Stimulated activated CD8-positive, alpha-beta memory T cell treated with anti-CD3 and anti-CD28 coated beads, Interleukin-15, amount 100 ng/mL, for 1 hour (primary cell): ENCODE data around the gene RLN1.
"Not testable (repeated sequence)": the region's sequence is repeated elsewhere in the genome, so short reads cannot be mapped to it uniquely, and the experiment has no call there.

Experiments
- DNase-seq: peaks from one replicate; pipeline ENCODE4 v3.0.0-alpha.2; 2020; ENCODE audit warnings: low read depth

Gene RLN1, protein sequence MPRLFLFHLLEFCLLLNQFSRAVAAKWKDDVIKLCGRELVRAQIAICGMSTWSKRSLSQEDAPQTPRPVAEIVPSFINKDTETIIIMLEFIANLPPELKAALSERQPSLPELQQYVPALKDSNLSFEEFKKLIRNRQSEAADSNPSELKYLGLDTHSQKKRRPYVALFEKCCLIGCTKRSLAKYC

DNA sequence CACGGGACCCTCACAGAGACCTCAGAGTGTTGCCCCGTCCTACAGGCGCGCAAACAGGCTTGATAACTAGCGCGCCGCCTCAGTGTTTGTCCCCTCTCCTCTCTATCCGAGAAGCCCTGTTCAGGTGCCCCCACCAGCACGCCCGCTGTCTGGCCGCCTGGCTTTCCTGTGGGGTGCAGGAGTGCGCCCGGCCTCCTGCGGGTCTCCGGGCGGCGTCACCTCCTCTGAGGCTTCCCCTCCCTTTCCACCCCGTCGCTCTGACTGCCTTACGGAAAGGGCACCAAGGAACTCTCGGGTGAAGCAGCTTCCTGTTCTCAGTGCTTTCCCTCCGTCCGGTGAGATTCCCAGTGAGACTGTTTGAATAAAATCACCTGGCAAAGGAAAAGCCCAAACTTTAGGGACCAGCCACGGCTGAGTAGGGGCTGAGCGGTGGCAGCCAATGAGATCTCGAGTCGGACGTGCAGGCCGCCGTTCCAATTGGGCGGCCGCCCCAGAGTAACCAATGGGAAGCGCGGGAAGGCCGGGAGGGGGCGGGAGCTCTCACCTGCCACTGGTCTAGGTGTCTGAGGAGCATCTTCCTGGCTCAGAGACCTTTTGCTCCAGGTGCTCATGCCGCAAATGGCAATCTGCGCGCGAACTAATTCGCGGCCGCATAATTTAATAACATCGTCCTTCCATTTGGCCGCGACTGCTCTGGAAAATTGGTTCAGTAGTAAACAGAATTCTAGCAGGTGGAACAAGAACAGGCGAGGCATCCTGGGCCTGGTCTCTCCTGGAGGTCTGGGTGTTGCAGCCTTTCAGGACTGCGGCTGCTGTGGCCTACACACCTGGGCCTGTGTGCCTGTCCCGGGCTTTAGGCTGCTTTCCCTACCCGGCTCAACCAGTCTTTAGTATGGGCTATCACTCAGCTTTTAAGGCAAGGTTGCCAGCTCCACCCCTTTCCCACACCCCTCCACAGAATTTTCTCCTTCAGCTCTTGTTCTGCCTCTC, at the start of gene RLN1:
Gene RLN1, minus strand, starts transcription at position 885 of the 990 bp plus-strand sequence. Its CDS starts 130 bp downstream, at position 755.
- DNase-seq: not testable (repeated sequence)

DNA sequence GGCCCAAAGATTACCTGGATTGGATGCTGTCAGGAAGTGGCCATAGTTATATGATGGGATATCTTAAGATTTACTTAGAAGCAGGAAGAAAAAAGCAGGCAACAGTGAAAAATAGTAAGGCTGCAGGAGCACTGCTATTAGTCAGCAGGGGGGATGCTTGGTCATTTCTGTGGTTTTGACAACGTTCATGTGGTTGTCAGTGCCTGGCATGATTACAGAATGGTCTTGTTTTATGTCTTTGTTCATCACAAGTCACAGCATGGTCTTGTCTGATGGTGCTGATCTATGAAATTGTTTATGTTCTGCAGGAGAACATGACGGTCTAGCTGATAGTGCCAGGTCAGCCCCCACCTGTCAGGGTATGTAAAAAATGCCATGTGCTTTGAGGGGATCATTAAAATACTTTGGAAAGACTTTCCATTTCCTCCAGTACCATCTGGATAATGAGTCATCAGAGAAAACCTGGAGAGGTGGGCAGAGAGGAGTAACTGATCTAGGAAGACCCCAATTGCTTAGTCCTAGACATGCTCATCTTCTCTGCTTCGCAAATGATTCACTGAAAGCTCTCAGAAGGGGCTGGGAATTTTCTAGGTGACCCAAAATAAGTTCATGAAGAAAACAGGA, 49.5 kb upstream of the RLN1 start:
- DNase-seq: no peak

DNA sequence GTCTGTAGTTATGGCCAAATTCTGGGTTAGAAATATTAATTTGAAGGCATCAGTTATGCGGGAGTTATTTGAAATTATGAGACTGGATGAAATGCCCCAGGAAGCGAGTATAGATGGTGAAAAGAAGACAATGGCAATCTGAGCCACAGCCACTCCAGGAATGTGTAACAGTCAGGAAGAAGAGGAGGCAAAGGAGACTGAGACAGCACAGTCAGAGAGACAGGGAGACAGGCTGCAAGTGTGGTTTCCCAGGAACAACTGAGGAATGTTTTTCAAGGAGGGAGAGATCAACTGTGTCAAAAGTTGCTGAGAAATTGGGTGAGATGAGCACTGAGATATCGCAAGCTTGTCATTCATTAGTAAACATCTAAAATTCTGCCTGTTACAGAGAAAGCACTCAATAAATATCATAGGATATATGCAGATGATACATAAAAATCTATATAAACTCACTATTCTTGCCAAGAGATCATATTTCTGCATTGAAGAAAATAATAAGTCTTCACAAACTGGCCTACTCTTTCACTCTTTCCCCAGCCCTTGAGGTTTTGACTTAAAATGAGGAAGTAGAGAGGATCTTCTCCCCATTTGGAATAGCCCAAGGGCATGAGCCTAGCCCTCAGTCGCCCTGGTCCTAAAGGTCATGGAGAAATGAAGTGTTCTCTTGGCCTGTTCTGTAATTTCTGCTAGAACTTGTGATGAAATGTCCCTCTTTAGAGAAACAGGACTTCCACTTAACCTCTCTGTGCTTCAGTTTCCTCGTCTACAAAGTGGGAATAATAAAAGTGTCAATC, 48.5 kb upstream of the RLN1 start:
- no peak for DNase-seq

DNA sequence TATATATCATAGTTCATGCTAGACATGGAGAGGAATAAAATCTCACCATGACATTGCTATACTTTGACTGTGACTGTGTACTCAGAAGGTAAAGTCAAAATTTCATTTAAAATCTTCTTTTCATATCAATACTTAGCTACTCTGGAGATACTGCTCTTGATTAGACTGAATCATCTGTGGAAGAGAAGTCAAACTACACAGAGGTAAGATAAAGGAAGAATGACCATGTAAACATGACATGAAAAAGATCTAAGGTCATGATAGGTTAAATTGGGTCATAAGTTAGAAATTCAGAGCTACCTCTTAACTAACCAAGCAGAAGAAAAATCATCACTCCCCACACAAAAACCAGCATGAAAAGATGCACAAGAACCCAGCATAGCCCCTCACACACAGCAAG, 44.8 kb upstream of the RLN1 start:
- no peak for DNase-seq

DNA sequence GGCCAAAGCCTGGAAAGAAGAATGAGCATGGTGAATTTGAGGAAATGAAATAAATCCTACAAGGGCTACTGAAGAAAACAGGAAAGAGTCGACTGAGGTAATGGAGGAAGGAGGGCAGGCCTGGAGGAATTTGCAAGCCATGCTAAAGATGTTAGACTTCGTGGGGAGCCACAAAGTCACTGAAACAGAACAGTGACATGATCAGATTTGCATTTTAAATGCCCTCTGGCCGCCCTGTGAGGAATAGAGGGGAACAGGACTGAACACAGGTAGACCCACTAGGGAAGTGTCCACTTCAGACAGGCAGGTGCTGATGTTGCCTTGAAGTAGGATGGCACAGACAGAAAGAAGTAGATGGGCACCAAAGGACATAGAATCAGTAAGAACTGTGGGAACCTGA, 42.8 kb upstream of the RLN1 start:
- DNase-seq: no peak

DNA sequence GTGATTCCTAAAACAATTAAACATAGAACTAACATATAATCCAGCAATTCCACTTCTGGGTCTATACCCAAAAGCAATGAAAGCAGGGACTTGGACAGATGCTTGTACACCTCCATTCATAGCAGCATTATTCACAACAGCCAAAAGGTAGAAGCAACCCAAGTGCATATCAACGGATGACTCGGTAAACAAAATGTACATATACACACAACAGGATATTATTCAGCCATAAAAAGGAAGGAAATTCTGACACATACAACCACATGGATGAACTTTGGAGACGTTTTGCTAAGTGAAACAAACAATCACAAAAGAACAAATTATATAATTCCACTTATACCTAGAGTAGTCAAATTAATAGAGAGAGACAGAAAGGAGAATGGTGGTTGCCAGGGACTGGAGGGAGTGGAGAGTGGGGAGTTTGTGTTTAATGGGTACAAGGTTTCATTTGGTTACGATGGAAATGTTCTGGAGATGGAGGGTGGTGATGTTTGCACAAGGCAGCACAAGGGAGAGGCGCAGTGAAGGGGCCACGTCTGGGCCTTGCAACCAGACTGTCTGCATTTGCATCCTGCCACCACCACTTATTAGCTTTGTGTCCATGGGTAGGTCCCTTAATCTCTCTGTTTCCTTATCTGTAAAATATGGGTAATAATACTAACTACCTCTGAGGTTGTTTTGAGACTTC, 36.3 kb upstream of the RLN1 start:
- DNase-seq: no peak

DNA sequence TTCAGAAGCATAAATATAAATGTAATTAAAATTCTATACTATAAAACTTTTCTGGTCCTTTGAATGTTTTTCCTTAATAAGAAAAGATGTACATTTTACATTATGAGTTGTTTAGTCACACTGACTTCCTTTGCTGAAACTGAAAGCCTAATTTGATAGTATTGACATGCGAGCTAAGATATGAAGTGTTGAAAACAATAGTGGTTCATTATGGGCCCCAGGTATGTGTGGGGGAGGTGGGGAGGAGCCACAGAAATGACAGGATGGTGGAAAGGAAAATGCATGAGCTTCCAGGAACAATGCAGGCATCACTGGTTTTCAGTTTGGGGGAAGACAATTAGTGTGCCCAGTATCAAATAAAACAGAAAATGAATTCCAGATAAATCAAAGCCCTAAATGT, 35.4 kb upstream of the RLN1 start:
- no peak for DNase-seq

DNA sequence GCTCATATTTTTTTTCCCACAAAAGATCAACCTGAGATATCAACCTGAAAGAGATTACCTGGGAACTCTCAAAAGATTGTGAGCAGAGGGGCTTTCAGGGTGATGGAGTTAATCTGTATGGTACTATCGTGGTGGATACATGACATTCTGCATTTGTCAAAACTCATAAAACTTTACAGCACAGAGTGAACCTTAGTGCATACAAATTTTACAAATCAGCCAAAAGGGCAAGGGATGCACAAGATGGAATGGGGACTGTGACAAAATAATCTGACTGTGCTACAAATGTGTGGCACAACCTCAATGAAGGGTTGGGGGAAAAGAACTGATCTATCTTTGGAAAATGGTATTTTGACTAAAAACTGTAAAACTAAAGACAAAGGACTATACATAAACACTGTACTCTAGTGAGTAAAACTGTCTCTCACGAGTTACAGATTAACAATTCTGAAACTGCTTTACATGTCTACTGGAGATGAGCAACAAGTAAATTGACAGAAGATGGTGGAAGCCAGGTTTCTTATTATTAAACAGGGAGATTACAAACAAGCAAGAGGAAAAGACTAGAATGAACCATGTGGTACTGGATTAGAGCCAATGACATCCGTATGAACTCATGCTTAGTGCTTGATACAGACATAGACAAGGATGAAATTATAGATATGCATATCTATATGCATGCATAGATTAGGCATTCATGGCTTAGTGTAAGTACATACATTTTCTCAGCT, 24.8 kb upstream of the RLN1 start:
- no peak for DNase-seq

DNA sequence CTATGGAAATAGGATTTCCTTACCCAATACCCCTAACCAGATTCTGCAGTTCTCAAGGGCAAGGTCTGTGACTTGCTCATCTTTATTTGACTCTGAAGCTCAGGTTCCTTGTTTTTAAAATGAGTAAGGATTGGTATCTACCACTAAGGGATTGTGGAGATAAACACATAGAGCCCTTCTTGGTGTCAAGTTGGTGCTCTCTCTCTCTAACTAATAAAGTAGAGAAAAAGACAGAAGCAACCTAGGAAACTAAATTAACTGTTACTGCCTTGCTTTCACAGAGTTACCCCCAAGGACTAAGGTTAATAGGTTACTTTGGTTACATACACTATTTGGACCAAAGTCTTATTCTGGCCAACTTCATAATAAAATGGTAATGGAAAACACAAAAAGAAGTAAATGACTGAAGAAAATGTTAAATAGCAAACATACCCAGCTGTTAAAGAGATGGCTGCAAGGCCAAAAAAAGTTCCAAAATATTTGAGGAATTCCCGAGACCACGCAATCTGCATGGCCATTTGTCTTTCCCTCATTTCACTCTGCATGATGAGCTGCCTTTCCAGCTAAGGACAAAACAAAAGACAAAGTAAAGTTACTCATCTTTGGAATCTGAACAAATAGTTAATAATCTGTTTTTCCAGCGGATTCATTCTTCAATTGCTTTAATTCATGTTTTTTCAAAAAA, 21.8 kb upstream of the RLN1 start:
- DNase-seq: no peak

DNA sequence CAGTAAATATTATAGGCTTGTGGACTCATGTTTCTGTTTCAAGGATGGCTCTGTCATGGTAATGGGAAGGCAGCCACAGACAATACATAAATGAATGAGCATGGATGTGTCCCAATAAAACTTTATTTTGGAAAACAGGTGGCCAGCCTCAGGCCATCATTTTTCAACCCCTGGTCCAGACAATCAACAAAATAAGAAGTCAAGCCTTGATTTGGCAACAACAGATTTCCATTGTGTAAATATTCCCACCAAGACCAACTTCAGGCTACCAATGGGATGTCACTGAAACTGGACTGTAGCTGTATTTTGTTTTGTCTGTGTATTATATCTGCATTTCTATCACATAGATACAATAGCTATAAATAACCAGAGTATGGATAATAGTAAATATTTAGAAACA, 20.7 kb upstream of the RLN1 start:
- DNase-seq: no peak

DNA sequence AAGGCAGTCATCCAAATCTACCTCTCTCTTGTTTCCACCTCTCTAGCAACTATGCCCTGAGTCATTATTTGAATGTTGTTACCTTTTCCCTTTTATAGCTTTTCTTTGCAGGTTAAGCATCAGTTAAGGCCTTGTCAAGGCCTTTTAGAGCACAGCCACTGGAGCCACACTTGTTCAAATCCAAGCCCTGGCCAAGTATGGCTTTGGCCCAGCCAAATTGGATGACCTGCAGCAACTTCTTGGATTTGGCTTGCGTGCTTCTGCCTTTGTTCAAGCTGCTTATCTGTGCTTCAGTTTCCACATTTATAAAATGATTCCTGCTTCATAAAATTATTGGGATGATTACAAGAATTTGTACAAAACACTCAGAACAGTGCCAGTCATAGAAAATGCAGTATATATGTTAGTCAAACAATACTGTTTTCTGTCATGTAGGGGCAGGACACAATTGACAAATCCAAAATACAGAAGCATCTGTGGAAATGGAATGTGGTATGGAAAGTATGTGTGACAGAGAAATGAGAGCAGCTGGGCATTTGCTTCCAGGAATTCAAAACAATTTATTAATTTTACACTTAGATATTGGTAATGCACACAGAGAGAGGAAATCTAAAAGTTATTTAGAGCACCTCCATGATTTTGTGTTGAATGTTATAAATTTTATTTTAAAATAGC, 17.9 kb upstream of the RLN1 start:
- DNase-seq: no peak

DNA sequence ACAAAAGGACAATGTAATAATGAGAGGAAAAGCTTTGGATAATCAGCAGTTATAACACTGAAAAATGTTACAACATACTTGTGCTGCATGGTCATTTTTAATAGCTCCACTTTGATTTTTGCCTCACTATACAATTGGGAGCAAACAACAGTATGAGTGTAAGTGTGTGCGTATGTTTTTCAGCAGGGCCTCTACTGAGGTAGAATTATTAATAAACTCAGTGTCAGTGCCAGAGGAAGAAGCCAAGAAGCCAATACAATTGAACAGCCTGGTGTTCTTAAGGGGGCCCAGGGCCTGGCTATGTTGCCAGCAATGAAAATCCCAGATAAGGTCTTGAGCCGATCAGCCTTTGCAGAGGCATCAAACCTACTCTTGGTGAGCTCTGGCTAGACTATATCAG, 16.1 kb upstream of the RLN1 start:
- no peak for DNase-seq

DNA sequence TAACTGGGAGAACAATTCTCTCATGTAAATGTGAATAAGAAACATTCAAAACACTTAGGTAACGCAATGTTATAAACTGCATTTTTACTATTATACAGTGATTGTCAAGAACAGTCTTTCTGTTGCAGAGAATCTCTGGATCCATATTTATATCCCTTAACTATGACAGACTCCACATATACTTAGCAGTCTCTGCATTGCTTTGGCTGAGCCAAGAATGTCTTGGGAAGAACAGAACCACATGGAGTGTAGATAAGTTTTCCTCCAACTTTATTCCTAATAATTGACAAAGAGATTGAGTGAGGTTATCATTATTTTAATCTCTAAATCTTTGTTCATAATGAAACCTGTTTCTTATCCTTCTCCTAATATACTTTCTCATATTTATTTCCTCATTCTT, 15.6 kb upstream of the RLN1 start:
- no peak for DNase-seq

DNA sequence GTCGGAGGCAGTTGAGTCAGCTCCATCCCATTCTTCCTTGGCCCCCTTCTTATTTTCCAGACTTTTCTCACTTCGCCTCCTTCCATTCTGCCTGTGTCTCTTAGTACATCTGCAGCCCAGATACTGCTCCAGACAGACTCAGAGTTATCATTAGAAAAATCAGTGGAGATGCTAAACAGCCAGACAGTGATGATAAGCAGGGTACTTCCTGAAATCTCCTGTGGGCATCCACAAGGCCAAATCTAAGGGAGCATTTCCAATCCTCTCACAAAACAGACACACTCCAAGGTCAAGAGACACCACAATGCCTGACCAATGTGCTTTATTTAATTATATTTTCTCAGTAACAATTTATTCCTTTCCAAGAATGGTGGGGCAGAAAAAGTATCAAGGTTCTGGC, 14.5 kb upstream of the RLN1 start:
- DNase-seq: no peak

DNA sequence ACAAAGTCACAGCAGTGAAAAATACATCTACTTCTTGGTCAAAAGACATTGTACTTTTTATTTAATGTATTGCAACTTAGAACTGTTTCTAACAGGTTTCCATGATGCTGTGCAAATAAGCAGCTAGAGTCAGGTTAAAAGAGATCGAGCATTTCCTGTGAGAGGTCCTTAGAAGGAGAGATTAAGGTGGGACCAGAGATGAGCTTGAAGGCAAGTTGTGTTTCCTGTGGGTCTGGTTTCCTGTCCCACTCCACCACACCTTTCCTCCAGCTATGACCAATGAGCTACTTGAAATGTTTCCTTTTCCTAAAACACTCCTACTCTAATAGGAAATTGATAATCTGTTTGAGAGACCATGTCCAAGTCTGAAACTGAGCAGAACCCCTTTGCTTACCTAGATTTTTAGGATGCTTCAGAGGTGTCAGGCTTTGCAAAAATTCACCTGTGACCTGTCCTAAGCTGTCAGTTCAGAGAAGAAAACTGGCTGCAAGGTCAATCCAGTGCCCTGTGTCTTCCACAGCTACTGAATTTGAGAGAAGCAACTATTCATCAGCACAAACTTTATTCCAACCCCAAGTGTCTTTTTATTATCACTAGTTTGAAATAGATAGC, 13.1 kb upstream of the RLN1 start:
- no peak for DNase-seq

DNA sequence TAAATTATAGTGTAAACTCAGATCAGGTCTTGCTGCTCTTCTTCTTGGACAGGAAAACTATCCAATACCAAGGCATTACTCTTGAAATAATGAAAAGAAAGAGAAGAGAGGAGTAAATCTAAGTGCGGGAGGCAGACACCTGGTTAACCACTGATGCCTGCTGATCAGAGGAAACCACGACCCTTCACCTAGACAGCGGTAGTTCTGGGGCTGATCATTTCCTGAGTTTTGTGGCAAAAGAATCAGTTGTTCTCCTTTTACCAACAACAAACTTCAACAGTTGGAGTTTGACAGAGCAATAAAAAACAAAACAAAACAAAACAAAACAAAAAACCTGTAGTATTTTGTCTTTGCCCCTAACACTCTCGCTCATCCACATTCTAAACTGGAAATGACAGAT, 3.0 kb downstream of the RLN1 start:
- DNase-seq: no peak

DNA sequence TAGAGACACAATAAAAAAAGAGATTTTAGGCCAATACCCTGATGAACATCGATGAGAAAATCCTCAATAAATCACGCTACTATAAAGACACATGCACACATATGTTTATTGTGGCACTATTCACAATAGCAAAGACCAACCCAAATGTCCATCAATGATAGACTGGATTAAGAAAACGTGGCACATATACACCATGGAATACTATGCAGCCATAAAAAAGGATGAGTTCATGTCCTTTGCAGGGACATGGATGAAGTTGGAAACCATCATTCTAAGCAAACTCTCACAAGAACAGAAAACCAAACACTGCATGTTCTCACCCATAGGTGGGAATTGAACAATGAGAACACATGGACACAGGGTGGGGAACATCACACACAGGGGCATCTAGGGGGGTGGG, 8.4 kb downstream of the RLN1 start:
- DNase-seq: not testable (repeated sequence)

DNA sequence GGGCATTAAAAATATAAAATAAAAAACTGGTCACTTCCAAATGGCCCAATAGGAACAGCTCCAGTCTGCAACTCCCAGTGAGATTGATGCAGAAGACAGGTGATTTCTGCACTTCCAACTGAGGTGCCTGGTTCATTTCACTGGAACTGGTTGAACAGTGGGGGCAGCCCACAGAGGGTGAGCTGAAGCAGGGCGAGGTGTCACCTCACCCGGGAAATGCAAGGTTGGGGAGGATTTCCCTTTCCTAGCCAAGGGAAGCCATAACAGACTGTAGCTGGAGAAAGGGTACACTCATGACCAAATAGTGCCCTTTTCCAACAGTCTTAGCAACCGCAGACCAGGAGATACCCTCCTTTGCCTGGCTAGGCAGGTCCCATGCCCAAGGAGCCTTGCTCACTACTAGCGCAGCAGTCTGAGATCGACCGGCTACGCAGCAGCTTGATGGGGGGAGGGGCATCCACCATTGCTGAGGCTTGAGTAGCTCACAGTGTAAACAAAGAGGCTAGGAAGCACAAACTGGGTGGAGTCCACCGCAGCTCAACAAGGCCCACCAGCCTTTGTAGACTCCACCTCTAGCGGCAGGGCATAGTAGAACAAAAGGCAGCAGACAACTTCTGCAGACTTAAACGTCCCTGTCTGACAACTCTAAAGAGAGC, 12.7 kb downstream of the RLN1 start:
- no peak for DNase-seq

DNA sequence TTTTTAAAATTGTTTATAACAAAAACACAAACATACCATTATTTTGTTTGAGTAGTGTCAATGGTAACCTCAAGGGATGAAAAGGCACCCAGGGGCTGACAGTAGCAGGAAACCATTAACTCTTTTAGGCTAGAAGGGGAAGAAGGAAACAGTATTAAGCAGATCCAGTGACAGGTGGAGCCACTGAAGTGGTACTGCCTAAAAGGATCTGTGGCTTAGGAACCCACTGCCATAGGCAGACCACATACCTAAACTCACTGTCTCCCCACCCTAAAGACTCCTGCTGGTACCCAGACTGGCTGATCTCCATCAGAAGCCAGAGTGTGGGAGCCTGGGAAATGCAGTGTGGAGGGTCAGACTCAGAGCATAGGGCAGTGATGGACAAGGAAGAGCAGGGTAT, 13.5 kb downstream of the RLN1 start:
- no peak for DNase-seq
